Ishikawa (cell line): ENCODE data around the gene ROGDI.

Experiments used
- EGR1 ChIP-seq: IDR thresholded peaks from 2 replicates; pipeline ENCODE4 v1.6.1; 2012
- EP300 ChIP-seq: IDR thresholded peaks from 2 replicates; pipeline ENCODE4 v1.6.1; 2012; ENCODE audit warnings: borderline replicate concordance
- FOXM1 ChIP-seq: IDR thresholded peaks from 2 replicates; pipeline ENCODE4 v1.6.1; 2012; ENCODE audit warnings: low read depth, borderline replicate concordance
- MAX ChIP-seq: IDR thresholded peaks from 2 replicates; pipeline ENCODE4 v1.6.1; 2012
- NFIC ChIP-seq: IDR thresholded peaks from 2 replicates; pipeline ENCODE4 v1.6.1; 2012
- RAD21 ChIP-seq: IDR thresholded peaks from 2 replicates; pipeline ENCODE4 v1.6.1; 2012; ENCODE audit warnings: low read depth
- TAF1 ChIP-seq: IDR thresholded peaks from 2 replicates; pipeline ENCODE4 v1.6.1; 2012; ENCODE audit warnings: low read depth, mild to moderate bottlenecking
- TEAD4 ChIP-seq: IDR thresholded peaks from 2 replicates; pipeline ENCODE4 v1.6.1; 2012
- YY1 ChIP-seq: IDR thresholded peaks from 2 replicates; pipeline ENCODE4 v1.6.1; 2012; ENCODE audit warnings: low read depth
- ZBTB7A ChIP-seq: IDR thresholded peaks from 2 replicates; pipeline ENCODE4 v1.6.1; 2012; ENCODE audit warnings: low read depth
- TF ChIP-seq, protein P1 (sequence below): IDR thresholded peaks from 2 replicates; pipeline ENCODE4 v1.6.1; 2012; ENCODE audit warnings: low read depth, mild to moderate bottlenecking
- TF ChIP-seq, protein P2 (sequence below): IDR thresholded peaks from 2 replicates; pipeline ENCODE4 v1.6.1; 2012

DNA sequence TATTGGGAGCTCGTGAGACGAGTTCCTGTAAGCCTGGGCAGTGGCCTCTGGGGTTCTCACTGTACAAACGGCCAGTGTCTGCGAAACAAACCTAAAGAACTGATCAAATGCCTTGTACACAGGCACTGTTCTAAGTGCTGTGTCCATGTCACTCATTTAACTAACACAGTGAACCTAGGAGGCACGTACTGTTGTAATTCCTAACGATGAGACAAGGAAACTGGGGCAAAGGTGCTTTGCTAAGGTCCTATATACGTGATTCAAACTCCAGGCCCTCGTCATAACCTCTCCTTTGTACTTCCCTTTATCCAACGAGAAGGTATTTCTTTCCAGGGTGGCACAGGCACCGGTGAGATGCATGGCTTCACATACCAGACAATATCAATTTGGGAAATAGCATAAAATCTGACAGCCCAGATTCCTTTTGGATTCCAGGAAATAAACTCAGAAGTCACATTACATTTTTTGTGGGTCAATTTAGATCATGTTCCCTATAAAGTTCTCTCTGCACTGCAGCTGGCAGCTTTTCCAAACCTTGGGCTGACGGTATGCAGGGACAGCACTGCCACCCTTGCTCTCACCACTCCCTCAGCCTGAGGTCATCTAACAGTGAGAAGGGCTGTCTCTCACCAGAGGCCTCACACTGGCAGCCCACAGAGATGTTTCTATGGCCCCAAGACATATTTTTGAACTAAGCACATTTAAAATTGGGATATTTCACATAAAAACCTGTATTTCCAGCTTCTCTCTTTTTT lies 26.3 kb upstream of the ROGDI start:
- no peak for TF ChIP-seq TAF1
- no peak for TF ChIP-seq RAD21
- TF ChIP-seq EP300, result no peak
- no peak for TF ChIP-seq YY1
- TF ChIP-seq, protein P1, sequence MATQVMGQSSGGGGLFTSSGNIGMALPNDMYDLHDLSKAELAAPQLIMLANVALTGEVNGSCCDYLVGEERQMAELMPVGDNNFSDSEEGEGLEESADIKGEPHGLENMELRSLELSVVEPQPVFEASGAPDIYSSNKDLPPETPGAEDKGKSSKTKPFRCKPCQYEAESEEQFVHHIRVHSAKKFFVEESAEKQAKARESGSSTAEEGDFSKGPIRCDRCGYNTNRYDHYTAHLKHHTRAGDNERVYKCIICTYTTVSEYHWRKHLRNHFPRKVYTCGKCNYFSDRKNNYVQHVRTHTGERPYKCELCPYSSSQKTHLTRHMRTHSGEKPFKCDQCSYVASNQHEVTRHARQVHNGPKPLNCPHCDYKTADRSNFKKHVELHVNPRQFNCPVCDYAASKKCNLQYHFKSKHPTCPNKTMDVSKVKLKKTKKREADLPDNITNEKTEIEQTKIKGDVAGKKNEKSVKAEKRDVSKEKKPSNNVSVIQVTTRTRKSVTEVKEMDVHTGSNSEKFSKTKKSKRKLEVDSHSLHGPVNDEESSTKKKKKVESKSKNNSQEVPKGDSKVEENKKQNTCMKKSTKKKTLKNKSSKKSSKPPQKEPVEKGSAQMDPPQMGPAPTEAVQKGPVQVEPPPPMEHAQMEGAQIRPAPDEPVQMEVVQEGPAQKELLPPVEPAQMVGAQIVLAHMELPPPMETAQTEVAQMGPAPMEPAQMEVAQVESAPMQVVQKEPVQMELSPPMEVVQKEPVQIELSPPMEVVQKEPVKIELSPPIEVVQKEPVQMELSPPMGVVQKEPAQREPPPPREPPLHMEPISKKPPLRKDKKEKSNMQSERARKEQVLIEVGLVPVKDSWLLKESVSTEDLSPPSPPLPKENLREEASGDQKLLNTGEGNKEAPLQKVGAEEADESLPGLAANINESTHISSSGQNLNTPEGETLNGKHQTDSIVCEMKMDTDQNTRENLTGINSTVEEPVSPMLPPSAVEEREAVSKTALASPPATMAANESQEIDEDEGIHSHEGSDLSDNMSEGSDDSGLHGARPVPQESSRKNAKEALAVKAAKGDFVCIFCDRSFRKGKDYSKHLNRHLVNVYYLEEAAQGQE, result no peak
- no peak for TF ChIP-seq NFIC
- no peak for TF ChIP-seq EGR1
- TF ChIP-seq MAX, result no peak
- TF ChIP-seq TEAD4, result no peak
- no peak for TF ChIP-seq FOXM1
- TF ChIP-seq, protein P2, sequence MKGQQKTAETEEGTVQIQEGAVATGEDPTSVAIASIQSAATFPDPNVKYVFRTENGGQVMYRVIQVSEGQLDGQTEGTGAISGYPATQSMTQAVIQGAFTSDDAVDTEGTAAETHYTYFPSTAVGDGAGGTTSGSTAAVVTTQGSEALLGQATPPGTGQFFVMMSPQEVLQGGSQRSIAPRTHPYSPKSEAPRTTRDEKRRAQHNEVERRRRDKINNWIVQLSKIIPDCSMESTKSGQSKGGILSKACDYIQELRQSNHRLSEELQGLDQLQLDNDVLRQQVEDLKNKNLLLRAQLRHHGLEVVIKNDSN, result no peak
- TF ChIP-seq ZBTB7A, result no peak
